Activated T-helper 2 cell treated with anti-CD3 and anti-CD28 coated beads, Interferon-gamma antibody, Interleukin-2, Interleukin-4, amounts not matched to agents 10 μg/mL and 5 μg/mL and 100 μg/mL, durations not matched to agents 14 hours and 24 hours and 36 hours (primary cell): ENCODE results near the gene SPPL2B. TPM values are rescaled to one million over a fixed set of nuclear protein-coding genes. Genes with fewer than 3 reads are reported as not detected.

Experiments
- DNase-seq: peaks from one replicate; pipeline ENCODE4 v3.0.0; 2021; ENCODE audit warnings: low spot score
- H3K27ac Mint-ChIP-seq: one replicate; pipeline ENCODE4 v1.8.0; 2021; ENCODE audit warnings: mixed read lengths
- H3K27me3 Mint-ChIP-seq: one replicate; pipeline ENCODE4 v1.8.0; 2021; ENCODE audit warnings: low read depth, mixed read lengths
- H3K36me3 Mint-ChIP-seq: one replicate; pipeline ENCODE4 v1.8.0; 2021; ENCODE audit warnings: low read depth, mixed read lengths
- H3K4me1 Mint-ChIP-seq: one replicate; pipeline ENCODE4 v1.8.0; 2021; ENCODE audit warnings: low read depth, mixed read lengths
- H3K4me3 Mint-ChIP-seq: one replicate; pipeline ENCODE4 v1.8.0; 2021; ENCODE audit warnings: low read depth, mild to moderate bottlenecking, moderate library complexity, mixed read lengths
- H3K9me3 Mint-ChIP-seq: one replicate; pipeline ENCODE4 v1.8.0; 2021; ENCODE audit warnings: mixed read lengths
- intact Hi-C: fragments of 100-400 bp; cut with micrococcal nuclease; formaldehyde crosslinking; loops from one replicate; pipeline ENCODE4 v1.15.1; 2023
- total RNA-seq: library from RNA; stranded (reverse); gene quantifications from 2 replicates; pipeline ENCODE4 v1.2.3, GENCODE V29; 2022

SPPL2B gene
- total RNA-seq, 1 donor from 2014 or later = 60.8 TPM

DNA sequence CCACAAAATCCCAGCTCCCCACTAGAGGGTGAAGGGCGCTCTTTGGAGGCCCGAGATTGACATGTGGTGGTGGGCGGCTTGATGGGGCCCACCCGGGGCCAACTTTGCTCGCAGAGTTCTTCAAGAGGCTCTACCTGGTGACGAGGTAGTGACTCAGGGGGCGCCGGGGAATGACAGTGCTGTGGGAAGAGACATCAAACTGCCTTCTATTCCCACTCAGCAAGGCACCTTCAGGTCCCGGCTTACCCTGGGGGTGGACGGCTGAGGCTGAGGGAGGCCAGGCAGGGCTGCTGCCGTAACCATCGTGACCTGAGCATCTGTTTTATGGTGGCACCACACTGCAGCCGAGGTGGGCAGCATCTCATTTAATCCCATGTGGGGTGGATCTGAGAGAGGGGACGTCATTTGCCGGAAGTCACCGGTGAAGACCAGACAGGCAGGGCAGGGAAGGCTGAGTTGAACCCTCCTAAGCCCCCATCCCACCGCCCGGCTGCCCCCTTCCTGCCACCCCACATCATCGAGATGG is 22.1 kb upstream of the SPPL2B start:
- intact Hi-C loops = no loop called here

DNA sequence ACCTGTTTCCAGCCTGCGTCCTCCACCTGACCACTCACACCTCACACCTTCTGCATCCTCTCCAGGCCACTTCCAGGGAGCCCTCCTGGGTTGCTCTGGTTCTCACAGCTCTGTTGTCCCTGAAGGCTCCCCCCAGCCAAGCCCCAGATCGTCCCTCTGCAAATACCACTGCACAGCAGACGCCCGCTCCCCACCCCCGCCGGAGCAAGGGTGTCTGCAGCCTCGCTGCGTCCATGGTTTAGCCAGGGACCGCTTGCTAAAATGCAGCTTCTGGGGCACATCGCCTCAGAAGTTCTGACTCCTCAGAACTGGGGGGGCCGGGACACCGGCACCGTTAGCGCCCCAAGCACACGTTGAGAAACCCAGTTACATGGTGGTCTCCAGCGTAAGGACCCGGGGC is 21.5 kb upstream of the SPPL2B start:
- no peak overlapping the region for H3K4me3 Mint-ChIP-seq

More for the DNA sequence above, 22.1 kb upstream of the SPPL2B start:
- Mint-ChIP-seq H3K27ac (no peak overlapping the region), H3K4me3 (no peak overlapping the region), H3K27me3 (peaks cover 63% of the 10 kb centered on the region), H3K4me1 (peaks cover 7% of the 10 kb centered on the region), H3K36me3 (no peaks in the 10 kb centered on the region), H3K9me3 (no peaks in the 10 kb centered on the region)
- no peak for DNase-seq

DNA sequence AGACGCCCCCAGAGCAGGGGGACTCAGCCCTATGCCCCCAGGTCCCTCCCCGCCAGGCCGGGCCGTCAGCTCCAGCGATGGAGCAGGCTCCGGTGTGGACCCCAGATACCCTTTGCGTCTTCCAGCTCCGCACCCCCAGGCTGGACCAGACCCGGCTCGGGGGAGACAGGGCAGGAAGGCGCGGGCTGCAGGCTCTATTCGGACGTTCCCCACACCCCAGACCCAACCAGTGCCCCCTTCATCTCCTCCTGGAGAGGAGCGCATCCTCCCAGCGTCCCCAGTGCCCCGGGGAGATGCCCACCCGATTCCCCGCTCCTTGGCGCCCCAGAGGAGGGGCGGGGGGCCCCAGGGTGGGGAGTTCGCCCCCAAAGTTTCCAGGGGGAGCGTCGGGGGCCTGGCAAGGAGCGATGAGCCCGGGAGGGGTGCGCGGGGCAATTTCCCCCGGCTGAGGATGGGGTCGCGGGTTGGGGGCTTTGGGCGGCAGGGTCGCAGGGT is 20.9 kb upstream of the SPPL2B start:
- H3K27ac Mint-ChIP-seq = no peak overlapping the region
- H3K4me3 Mint-ChIP-seq = no peak overlapping the region
- peaks cover 7% of the 10 kb centered on the region for H3K4me1 Mint-ChIP-seq
- peaks cover 66% of the 10 kb centered on the region for H3K27me3 Mint-ChIP-seq
- intact Hi-C loops = no loop called here
- DNase-seq = no peak
- H3K9me3 Mint-ChIP-seq = no peaks in the 10 kb centered on the region
- no peaks in the 10 kb centered on the region for H3K36me3 Mint-ChIP-seq

More for the DNA sequence above, 21.5 kb upstream of the SPPL2B start:
- DNase-seq = no peak
- H3K27me3 Mint-ChIP-seq = peaks cover 62% of the 10 kb centered on the region
- no peak overlapping the region for H3K27ac Mint-ChIP-seq
- H3K4me1 Mint-ChIP-seq = peaks cover 7% of the 10 kb centered on the region
- H3K36me3 Mint-ChIP-seq = no peaks in the 10 kb centered on the region
- intact Hi-C loops = no loop called here
- no peaks in the 10 kb centered on the region for H3K9me3 Mint-ChIP-seq

DNA sequence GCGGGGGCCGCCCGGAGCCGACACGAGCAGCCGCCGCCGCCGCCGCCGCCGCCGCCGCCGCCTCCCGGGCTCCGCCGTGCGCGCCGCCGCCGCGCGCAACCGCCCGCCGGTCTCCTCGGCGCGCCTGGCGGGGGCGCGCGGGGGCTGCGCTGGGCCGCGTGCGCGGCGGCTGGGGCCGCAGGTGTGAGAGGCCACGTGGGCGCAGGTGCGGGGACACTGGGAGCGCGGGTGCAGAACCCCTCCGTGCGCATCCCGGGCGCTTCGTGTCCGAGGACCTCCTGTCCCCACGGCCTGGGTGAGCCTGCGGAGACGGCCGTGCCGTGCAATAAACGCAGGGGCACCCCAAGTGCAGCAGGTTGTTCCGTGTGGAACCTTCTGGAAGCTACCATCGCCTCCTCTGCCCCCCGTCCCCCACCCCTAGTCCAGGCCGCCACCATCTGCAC is 20.3 kb upstream of the SPPL2B start, which contains the start of gene LINGO3:
Gene LINGO3, minus strand, starts transcription at position 41 of the 443 bp plus-strand sequence. CDS start 16,378 bp downstream, outside the sequence.
- no peaks in the 10 kb centered on the region for H3K36me3 Mint-ChIP-seq
- no peak within 1 kb of the TSS for H3K27ac Mint-ChIP-seq
- no peak for DNase-seq
- no peaks in the 10 kb centered on the region for H3K9me3 Mint-ChIP-seq
- peak within 1 kb of the TSS; percentile 62 for H3K4me3 Mint-ChIP-seq
- intact Hi-C loops = no loop called here
- peaks cover 2% of the 10 kb centered on the region for H3K4me1 Mint-ChIP-seq
- peaks cover 64% of the 10 kb centered on the region for H3K27me3 Mint-ChIP-seq

DNA sequence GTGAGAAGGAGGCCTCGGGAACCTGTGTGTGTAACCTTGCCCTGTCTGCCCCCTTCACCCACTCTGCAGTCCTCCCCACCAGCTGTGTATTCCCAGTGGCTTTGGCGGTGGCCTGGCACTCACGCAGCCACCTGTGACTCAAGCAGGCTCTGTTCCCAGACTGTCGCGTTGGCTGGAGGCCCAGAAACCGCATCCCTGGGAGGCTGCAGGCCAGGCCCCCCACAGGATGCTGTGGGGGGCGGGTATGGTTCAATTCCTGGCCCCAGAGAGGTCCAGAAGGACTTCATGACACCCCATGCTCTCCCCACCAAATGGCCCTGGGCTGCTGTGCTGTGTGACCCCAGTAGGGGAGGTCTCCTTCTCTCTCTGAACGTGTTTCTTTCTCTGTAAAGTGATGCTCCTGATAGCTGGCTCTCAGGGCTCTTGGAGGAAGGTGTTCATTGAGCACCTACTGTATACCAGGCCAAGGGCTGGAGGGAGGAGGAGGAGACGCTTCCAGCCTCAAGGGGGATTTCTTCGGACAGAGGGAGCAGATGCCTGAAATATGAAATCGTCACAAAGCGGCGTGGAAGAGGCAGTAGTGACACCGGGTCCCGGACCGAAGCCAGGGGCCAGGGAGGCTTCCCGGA is 18.6 kb upstream of the SPPL2B start:
- Mint-ChIP-seq H3K27ac (no peak overlapping the region), H3K9me3 (peaks cover 7% of the 10 kb centered on the region), H3K27me3 (peaks cover 56% of the 10 kb centered on the region), H3K36me3 (no peaks in the 10 kb centered on the region), H3K4me1 (peaks cover 2% of the 10 kb centered on the region), H3K4me3 (no peak overlapping the region)
- intact Hi-C loops = no loop called here
- DNase-seq = no peak

DNA sequence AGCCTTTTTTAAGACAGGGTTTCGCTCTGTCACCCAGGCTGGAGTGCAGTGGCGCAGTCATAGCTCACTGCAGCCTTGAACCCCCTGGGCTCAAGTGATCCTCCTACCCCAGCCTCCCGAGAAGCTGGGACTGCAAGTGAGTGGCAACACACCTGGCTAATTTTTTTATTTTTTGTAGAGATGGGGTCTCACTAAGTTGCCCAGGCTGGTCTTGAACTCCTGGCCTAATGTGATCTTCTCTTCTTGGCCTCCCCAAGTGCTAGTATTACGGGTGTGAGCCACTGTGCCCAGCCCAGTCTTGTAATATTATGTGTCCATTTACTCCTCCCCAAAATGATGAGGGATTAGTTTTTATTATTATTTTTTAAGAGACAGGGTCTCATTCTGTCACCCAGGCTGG is 17.4 kb upstream of the SPPL2B start:
- H3K4me3 Mint-ChIP-seq = no peak overlapping the region
- DNase-seq = no peak
- peaks cover 13% of the 10 kb centered on the region for H3K9me3 Mint-ChIP-seq
- H3K27ac Mint-ChIP-seq = no peak overlapping the region
- H3K4me1 Mint-ChIP-seq = peaks cover 2% of the 10 kb centered on the region
- H3K27me3 Mint-ChIP-seq = peaks cover 46% of the 10 kb centered on the region
- H3K36me3 Mint-ChIP-seq = no peaks in the 10 kb centered on the region
- intact Hi-C loops = no loop called here

DNA sequence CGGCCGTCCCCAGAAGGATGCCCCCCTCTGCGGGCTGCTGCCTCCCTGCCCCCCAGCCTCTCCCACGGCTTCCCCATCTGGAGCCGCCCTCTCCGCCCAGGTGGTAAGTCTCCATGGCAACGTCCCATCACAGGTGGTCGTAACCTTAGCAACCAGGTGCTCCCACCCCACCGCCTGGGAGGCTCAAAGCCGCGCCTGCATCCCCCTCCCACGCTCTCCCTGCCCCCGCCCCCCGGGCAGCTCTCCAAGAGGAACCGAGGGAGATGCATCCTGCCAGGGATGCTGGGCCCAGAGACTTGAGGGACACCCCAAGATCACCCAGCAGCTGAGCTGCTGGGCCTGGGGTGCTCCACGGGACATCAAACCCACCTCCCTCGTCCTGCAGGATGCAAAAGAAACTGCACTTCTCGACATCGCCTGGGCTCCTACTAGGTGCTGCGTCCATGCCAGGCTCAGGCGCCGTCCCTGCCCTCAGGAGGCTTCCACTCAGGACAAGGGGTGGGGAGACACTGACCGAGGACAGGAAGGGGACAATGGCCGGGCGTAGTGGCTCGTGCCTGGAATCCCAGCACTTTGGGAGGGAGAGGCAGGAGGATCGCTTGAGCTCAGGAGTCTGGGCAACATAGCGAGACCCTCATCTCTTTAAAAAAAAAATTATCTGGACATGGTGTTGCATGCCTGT is 15.5 kb upstream of the SPPL2B start:
- Mint-ChIP-seq H3K36me3 (no peaks in the 10 kb centered on the region), H3K9me3 (peaks cover 13% of the 10 kb centered on the region), H3K4me1 (peaks cover 2% of the 10 kb centered on the region), H3K4me3 (no peak overlapping the region), H3K27ac (no peak overlapping the region), H3K27me3 (peaks cover 37% of the 10 kb centered on the region)
- no peak for DNase-seq
- intact Hi-C loops = no loop called here

DNA sequence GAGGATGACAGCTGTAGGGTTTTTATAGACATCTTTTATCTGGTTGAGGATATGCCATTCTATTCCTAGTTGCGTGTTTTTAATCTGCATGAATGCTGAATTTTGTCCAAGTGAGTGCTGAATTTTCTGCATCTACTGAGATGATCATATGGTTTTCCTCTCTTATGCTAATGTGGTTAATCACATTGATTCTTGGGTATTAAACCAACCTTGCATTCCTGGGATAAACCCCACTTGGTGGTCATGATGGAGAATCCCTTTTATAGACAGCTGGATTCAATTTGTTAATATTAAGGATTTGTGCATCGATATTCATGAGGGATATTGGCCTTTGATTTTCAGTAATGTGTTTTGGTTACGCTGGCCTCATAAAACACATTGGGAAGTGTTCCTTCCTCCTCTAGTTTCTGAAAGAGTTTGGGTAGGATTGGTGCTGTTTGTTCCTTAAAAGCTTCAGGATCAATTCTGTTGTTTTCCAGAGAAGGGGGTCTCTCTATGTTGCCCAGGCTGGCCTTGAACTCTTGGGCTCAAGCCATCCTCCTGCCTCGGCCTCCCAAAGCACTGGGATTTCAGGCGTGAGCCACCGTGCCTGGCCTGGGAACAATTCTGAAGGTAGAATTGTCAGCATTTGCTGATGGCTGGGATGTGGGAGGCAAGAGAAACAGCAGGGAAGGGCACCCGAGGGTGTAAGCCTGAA is 13.2 kb upstream of the SPPL2B start:
- Mint-ChIP-seq H3K9me3 (peaks cover 13% of the 10 kb centered on the region), H3K4me3 (no peak overlapping the region), H3K27ac (no peak overlapping the region), H3K36me3 (no peaks in the 10 kb centered on the region), H3K4me1 (no peaks in the 10 kb centered on the region), H3K27me3 (peaks cover 20% of the 10 kb centered on the region)
- no peak for DNase-seq
- intact Hi-C loops = no loop called here

DNA sequence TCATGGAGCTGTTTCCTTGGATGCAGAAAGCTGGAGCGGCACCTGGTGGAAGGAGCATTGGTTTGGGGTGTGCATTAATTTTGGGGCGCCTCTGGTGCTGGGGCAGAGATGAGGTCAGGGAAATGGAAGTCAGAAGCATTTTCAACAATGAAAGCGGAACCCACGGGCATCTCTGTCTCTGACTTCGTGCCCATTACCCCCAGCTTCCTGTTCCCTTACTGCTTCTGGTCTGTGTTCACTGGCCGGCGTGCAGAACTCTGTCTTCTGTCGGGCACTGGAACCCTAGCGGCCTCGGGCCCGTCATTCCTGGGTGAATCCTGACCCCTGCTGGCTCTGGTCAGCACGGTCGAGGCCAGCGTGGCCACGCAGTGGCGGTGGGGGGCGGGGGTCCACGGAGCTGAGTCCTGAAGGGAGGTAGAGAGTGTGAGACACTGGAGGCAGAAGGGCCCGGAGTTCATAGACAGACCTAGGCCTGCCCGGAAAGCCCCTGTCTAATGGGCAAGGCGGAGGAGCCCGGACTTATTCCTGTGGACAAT is 12.6 kb upstream of the SPPL2B start:
- Mint-ChIP-seq H3K9me3 (peaks cover 13% of the 10 kb centered on the region), H3K4me1 (no peaks in the 10 kb centered on the region), H3K27me3 (peaks cover 18% of the 10 kb centered on the region), H3K4me3 (no peak overlapping the region), H3K27ac (no peak overlapping the region), H3K36me3 (no peaks in the 10 kb centered on the region)
- intact Hi-C loops = no loop called here
- DNase-seq = no peak

DNA sequence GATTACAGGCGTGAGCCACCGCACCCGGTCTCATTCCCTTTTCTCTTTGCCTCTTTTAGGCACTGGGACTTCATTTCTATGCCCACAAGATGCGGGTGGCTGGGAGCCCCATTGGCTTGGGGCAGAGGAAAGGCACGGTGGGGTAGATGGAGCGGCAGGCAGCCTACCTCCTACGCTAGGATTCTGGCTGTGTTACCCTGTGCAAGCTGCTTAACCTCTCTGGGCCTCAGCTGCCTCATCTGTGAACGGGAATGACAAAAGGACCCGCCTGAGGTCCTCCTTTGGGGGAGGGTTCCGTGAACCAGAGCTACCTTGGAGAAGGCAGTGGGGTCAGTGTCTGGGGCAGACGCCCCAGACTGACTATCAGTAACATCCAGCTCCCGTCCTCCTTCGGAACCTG is 11.2 kb upstream of the SPPL2B start:
- H3K4me3 Mint-ChIP-seq = no peak overlapping the region
- no peaks in the 10 kb centered on the region for H3K4me1 Mint-ChIP-seq
- DNase-seq = no peak
- no peaks in the 10 kb centered on the region for H3K36me3 Mint-ChIP-seq
- no peak overlapping the region for H3K27ac Mint-ChIP-seq
- H3K27me3 Mint-ChIP-seq = peaks cover 14% of the 10 kb centered on the region
- intact Hi-C loops = no loop called here
- H3K9me3 Mint-ChIP-seq = peaks cover 13% of the 10 kb centered on the region

DNA sequence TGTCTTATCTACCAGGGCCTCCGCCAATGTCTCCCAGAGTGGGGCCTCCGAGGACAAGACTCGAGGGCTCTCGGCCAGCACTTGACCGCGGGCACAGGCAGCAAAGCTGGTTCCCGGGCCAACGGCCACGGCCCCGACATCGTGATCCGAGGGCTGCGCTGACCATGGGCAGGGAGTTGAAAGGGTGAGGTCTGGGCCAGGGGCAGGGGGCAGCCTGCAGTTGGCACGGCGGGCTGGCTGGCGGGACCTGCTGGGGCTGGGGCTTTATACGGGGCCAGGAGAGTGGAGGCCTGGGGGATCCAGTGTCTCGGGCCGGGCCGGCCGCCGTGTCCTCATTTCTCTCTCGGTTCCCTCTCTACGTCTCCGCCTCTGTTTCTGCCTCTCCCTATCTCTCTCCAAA is 10.7 kb upstream of the SPPL2B start:
- H3K4me1 Mint-ChIP-seq = no peaks in the 10 kb centered on the region
- no peaks in the 10 kb centered on the region for H3K36me3 Mint-ChIP-seq
- H3K4me3 Mint-ChIP-seq = no peak overlapping the region
- peaks cover 13% of the 10 kb centered on the region for H3K9me3 Mint-ChIP-seq
- H3K27me3 Mint-ChIP-seq = peaks cover 13% of the 10 kb centered on the region
- intact Hi-C loops = no loop called here
- H3K27ac Mint-ChIP-seq = no peak overlapping the region
- no peak for DNase-seq

DNA sequence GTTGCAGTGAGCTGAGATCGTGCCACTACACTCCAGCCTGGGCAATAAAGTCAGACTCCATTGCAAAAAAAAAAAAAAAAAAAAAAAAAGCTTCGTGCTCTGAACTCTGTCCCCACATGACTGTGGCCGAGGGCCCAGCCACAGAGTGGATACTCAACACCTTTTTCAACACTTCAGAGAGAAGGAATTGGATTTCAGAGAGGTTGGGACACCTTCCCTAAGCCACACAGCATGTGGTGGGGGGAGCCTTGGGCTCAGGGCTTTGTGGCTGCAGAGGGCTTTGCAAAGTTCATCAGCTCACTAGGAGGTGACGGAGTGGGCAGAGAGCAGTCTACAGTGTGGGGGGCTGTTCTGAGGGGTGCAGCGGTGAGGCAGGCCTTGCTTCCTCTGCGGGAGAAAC is 9.6 kb upstream of the SPPL2B start:
- no peak for DNase-seq
- intact Hi-C loops = no loop called here
- H3K9me3 Mint-ChIP-seq = peaks cover 13% of the 10 kb centered on the region
- no peak overlapping the region for H3K27ac Mint-ChIP-seq
- no peak overlapping the region for H3K4me3 Mint-ChIP-seq
- peaks cover 3% of the 10 kb centered on the region for H3K36me3 Mint-ChIP-seq
- peaks cover 4% of the 10 kb centered on the region for H3K27me3 Mint-ChIP-seq
- H3K4me1 Mint-ChIP-seq = no peaks in the 10 kb centered on the region
